Lower leg skin (tissue), 3 donors: ENCODE data around the gene RNF31.

ENCODE experiments used
- POLR2A ChIP-seq, 2 donors: fragments of 450-650 bp; IDR thresholded peaks; one replicate each; pipeline ENCODE4 v1.6.1; 2016 to 2017; ENCODE audit warnings: antibody characterized with exemption in 2 of 2, mild to moderate bottlenecking in 1 of 2, moderate library complexity in 1 of 2
- TF ChIP-seq, protein P1 (sequence below), 3 donors: fragments of 450-650 bp; IDR thresholded peaks; one replicate each; pipeline ENCODE4 v1.5.1; 2016; ENCODE audit warnings: antibody characterized with exemption in 3 of 3, mild to moderate bottlenecking in 3 of 3, moderate library complexity in 2 of 3

- TF ChIP-seq, protein P1, sequence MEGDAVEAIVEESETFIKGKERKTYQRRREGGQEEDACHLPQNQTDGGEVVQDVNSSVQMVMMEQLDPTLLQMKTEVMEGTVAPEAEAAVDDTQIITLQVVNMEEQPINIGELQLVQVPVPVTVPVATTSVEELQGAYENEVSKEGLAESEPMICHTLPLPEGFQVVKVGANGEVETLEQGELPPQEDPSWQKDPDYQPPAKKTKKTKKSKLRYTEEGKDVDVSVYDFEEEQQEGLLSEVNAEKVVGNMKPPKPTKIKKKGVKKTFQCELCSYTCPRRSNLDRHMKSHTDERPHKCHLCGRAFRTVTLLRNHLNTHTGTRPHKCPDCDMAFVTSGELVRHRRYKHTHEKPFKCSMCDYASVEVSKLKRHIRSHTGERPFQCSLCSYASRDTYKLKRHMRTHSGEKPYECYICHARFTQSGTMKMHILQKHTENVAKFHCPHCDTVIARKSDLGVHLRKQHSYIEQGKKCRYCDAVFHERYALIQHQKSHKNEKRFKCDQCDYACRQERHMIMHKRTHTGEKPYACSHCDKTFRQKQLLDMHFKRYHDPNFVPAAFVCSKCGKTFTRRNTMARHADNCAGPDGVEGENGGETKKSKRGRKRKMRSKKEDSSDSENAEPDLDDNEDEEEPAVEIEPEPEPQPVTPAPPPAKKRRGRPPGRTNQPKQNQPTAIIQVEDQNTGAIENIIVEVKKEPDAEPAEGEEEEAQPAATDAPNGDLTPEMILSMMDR (IDR thresholded peaks at IDR 0.05): no peak
- no peak for TF ChIP-seq POLR2A (IDR thresholded peaks at IDR 0.05)
Observed at GRCh38 chr14:24100197-24100981, 46.9 kb upstream of the RNF31 start.
